ENCODE results near the gene RPS6KA5.
"Not testable (repeated sequence)": the region's sequence is repeated elsewhere in the genome, so short reads cannot be mapped to it uniquely, and the experiment has no call there.

Gene RPS6KA5

GRCh38 chr14:91022622-91023028, 37.8 kb downstream of the RPS6KA5 start:
- not testable (repeated sequence) for DNase-seq

- DNase-seq: no peak
Observed at GRCh38 chr14:91021991-91022621, 38.3 kb downstream of the RPS6KA5 start.

GRCh38 chr14:91021115-91021514, 39.3 kb downstream of the RPS6KA5 start:
- DNase-seq: no peak

- DNase-seq: no peak
Observed at GRCh38 chr14:91019673-91020072, 40.8 kb downstream of the RPS6KA5 start.

- DNase-seq: no peak
Observed at GRCh38 chr14:91018481-91018880, 42.0 kb downstream of the RPS6KA5 start.

- DNase-seq: no peak
Observed at GRCh38 chr14:91016800-91017410, 43.5 kb downstream of the RPS6KA5 start.

GRCh38 chr14:91015435-91015834, 45.0 kb downstream of the RPS6KA5 start:
- DNase-seq: no peak

- no peak for DNase-seq
Observed at GRCh38 chr14:91012045-91012444, 48.4 kb downstream of the RPS6KA5 start.

- DNase-seq: no peak
Observed at GRCh38 chr14:91010153-91010533, 50.3 kb downstream of the RPS6KA5 start.

- DNase-seq: no peak
Observed at GRCh38 chr14:91009501-91010152, 50.8 kb downstream of the RPS6KA5 start.

GRCh38 chr14:91008759-91009409, 51.6 kb downstream of the RPS6KA5 start:
- DNase-seq: no peak

- no peak for DNase-seq
Observed at GRCh38 chr14:91005716-91006115, 54.7 kb downstream of the RPS6KA5 start.

GRCh38 chr14:91004987-91005386, 55.5 kb downstream of the RPS6KA5 start:
- DNase-seq: no peak

GRCh38 chr14:90999299-90999698, 61.1 kb downstream of the RPS6KA5 start:
- DNase-seq: no peak

- DNase-seq: no peak
Observed at GRCh38 chr14:90996967-90997366, 63.5 kb downstream of the RPS6KA5 start.

GRCh38 chr14:90995785-90996184, 64.7 kb downstream of the RPS6KA5 start:
- no peak for DNase-seq

- no peak for DNase-seq
Observed at GRCh38 chr14:90993792-90994191, 66.6 kb downstream of the RPS6KA5 start.

- no peak for DNase-seq
Observed at GRCh38 chr14:90991690-90992443, 68.6 kb downstream of the RPS6KA5 start.

- no peak for DNase-seq
Observed at GRCh38 chr14:90990141-90990540, 70.3 kb downstream of the RPS6KA5 start.

GRCh38 chr14:90987140-90987539, 73.3 kb downstream of the RPS6KA5 start:
- no peak for DNase-seq

GRCh38 chr14:90986510-90986909, 73.9 kb downstream of the RPS6KA5 start:
- DNase-seq: no peak

GRCh38 chr14:90985601-90986242, 74.7 kb downstream of the RPS6KA5 start:
- DNase-seq: no peak

- no peak for DNase-seq
Observed at GRCh38 chr14:90983560-90983959, 76.9 kb downstream of the RPS6KA5 start.
